HG03097 (cell line): ENCODE results near the gene CPSF4L.

ENCODE experiments used
- ATAC-seq: cut with Tn5 transposase; IDR thresholded peaks from one replicate; pipeline ENCODE4 v1.9.1; 2021; ENCODE audit not compliant: unreplicated experiment, low FRiP score

Gene CPSF4L

GRCh38 chr17:73208139-73208827 is 53.4 kb downstream of the CPSF4L start:
- ATAC-seq: no peak

DNA sequence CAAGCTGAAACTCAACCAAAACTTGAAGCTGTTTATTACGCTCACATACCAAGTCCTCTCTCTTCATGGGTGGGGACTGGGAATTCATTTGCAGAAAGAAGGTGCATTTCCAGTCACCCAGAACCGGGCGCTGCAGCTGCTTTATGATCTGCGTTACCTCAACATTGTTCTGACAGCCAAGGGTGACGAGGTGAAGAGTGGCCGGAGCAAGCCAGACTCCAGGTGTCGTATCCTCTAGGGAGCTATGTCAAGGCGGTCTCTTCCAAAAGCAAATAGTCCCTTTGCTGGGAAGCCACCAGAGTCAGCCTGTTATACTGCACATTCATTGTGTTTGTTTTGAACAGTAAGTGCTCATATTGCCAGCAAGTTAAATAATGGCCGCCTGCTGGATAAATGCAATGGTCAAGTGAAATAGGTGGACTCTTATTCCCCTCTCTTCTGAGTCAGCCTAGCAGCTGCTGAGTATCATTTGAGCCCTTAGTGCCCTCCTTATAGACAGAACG is 56.2 kb downstream of the CPSF4L start:
- no peak for ATAC-seq

DNA sequence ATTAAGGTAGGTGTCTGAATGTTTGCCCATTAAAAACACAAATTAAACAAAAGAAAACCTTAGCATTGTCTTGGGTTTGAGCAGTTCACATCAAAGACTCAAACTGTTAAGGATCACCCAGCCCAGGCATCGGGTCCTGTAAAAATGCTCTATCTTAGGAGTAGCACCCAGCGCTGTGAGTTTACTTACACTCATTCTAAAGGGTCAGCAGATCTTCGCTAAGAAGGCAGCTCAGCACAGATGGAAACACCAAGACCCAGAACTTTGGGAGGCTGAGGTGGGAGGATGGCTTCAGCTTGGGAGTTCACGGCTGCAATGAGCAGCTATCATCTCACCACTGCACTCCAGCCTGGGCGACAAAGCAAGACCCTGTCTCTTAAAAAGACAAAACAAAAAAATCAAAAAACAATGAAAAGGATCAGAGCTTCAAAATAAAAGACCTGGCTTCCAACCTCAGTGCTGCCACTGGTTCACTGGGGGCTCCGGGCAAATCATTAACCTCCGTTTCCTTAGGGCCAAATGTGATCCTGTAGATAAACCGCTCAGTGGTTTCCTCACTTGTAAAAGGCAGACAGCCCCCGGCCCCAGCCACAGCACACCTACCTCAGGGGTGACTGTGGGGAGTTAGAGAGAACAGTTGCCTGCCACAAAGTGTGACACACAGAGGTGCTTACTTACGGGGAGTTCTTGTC is 57.7 kb downstream of the CPSF4L start:
- no peak for ATAC-seq

- no peak for ATAC-seq
Observed at GRCh38 chr17:73203135-73203787, 58.4 kb downstream of the CPSF4L start.

- no peak for ATAC-seq
Observed at GRCh38 chr17:73201215-73202069, 60.2 kb downstream of the CPSF4L start.

DNA sequence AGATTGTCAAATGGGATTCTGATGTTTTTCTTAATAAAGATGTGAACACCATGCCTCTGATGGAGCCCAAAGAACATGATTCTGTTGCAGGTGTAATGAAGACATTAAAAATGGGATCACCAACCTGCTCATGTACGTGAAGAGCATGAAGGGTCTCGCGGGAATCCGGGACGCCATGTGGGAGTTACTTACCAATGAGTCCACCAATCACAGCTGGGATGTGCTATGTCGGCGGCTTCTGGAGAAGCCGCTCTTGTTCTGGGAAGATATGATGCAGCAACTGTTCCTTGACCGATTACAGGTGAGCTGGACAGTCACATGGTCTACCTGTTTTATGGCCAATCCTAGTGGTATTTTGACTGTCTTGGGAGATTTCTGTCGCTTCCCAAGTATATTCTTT is 61.2 kb downstream of the CPSF4L start:
- ATAC-seq: no peak

- ATAC-seq: no peak
Observed at GRCh38 chr17:73199751-73200317, 61.8 kb downstream of the CPSF4L start.

- no peak for ATAC-seq
Observed at GRCh38 chr17:73198930-73199260, 62.8 kb downstream of the CPSF4L start.
